CD4-positive, CD25-positive, alpha-beta regulatory T cell (primary cell): ENCODE measurements around the gene ASTN2. TPM values are rescaled to one million over a fixed set of nuclear protein-coding genes. Genes with fewer than 3 reads are reported as not detected.

ENCODE experiments used
- ATAC-seq, 2 donors: fragments of 150-1000 bp; cut with Tn5 transposase; one replicate each; pipeline ENCODE4 v1.10.0; 2021; ENCODE audit warnings: low read depth in 2 of 2, moderate number of reproducible peaks in 2 of 2, moderate library complexity in 1 of 2
- DNase-seq, 3 donors: peaks; one replicate each; pipeline versions ENCODE4 v3.0.0 to v3.0.0-alpha.2; 2012 to 2022; ENCODE audit warnings: mixed read lengths in 1 of 3
- H3K27ac ChIP-seq: one replicate; pipeline ENCODE4 v1.7.0; 2013; ENCODE audit warnings: mild to moderate bottlenecking, low read length; ENCODE audit not compliant: insufficient read depth, poor library complexity, severe bottlenecking
- H3K27me3 ChIP-seq: one replicate; pipeline ENCODE4 v1.7.0; 2013; ENCODE audit warnings: low read length; ENCODE audit not compliant: control insufficient read depth, insufficient read depth
- H3K36me3 ChIP-seq: one replicate; pipeline ENCODE4 v1.7.0; 2013; ENCODE audit warnings: mild to moderate bottlenecking, low read length, moderate library complexity; ENCODE audit not compliant: control insufficient read depth, insufficient read depth
- H3K4me1 ChIP-seq: 2 replicates; pipeline ENCODE4 v1.7.0; 2013; ENCODE audit warnings: mild to moderate bottlenecking, low read length; ENCODE audit not compliant: insufficient read depth, control insufficient read depth, poor library complexity, severe bottlenecking
- H3K4me3 ChIP-seq: one replicate; pipeline ENCODE4 v1.7.0; 2013; ENCODE audit warnings: low read depth, mild to moderate bottlenecking, low read length, moderate library complexity
- H3K9me3 ChIP-seq, 2 experiments: 1 replicate in 1 of 2; 2 replicates in 1 of 2; pipeline ENCODE4 v1.7.0; 2013; ENCODE audit warnings: low read length in 2 of 2, mild to moderate bottlenecking in 1 of 2, moderate library complexity in 1 of 2; ENCODE audit not compliant: control insufficient read depth in 2 of 2
- H3K27ac Mint-ChIP-seq, 3 donors: one replicate each; pipeline ENCODE4 v1.8.0; 2020 to 2022; ENCODE audit warnings: mild to moderate bottlenecking in 3 of 3, mixed read lengths in 3 of 3, moderate library complexity in 2 of 3
- H3K27me3 Mint-ChIP-seq: one replicate; pipeline ENCODE4 v1.8.0; 2022; ENCODE audit warnings: mild to moderate bottlenecking, mixed read lengths
- H3K36me3 Mint-ChIP-seq: one replicate; pipeline ENCODE4 v1.8.0; 2020; ENCODE audit warnings: mixed read lengths
- H3K4me1 Mint-ChIP-seq, 4 donors: one replicate each; pipeline ENCODE4 v1.8.0; 2020 to 2022; ENCODE audit warnings: mixed read lengths in 4 of 4, mild to moderate bottlenecking in 1 of 4
- H3K4me3 Mint-ChIP-seq, 4 donors: one replicate each; pipeline ENCODE4 v1.8.0; 2020 to 2022; ENCODE audit warnings: mild to moderate bottlenecking in 4 of 4, mixed read lengths in 4 of 4, moderate library complexity in 3 of 4
- H3K9me3 Mint-ChIP-seq, 7 donors: one replicate each; pipeline ENCODE4 v1.8.0; 2020 to 2022; ENCODE audit warnings: mixed read lengths in 7 of 7, mild to moderate bottlenecking in 3 of 7, moderate library complexity in 2 of 7
- polyA plus RNA-seq, 4 donors: library from polyadenylated mRNA; unstranded; fragments of 300-500 nt; fragmentation: Illumina TruSeq; gene quantifications; one replicate each; pipeline ENCODE4 v1.2.3, GENCODE V29; 2021
- total RNA-seq: library from RNA; stranded (reverse); gene quantifications from one replicate; pipeline ENCODE4 v1.2.3, GENCODE V29; 2022

Gene ASTN2
- total and polyA plus RNA-seq, 5 donors from 2014 or later = 5.0 to 9.9 (median 7.4) TPM

- Histone ChIP-seq H3K36me3 (peaks cover 32% of the 10 kb centered on the region), H3K9me3 (no peaks in the 10 kb centered on the region), H3K27ac (no peak overlapping the region), H3K4me1 (peaks cover 12% of the 10 kb centered on the region), H3K4me3 (peak overlapping the region; percentile 68), H3K27me3 (no peaks in the 10 kb centered on the region)
- Mint-ChIP-seq H3K4me3 (no peak overlapping the region), H3K27me3 (no peaks in the 10 kb centered on the region), H3K4me1 (peaks cover 41 to 59% (median 45%) of the 10 kb centered on the region in 4 donors), H3K36me3 (peaks cover 56% of the 10 kb centered on the region), H3K9me3 (peaks cover 0 to 3% (median 0%) of the 10 kb centered on the region in 7 donors), H3K27ac (peak overlapping the region in 2 of 3 donors; percentile 44 to 91)
- DNase-seq (no peak), ATAC-seq (no peak)
Observed at GRCh38 chr9:116700279-116700678, 714.6 kb downstream of the ASTN2 start.

DNA sequence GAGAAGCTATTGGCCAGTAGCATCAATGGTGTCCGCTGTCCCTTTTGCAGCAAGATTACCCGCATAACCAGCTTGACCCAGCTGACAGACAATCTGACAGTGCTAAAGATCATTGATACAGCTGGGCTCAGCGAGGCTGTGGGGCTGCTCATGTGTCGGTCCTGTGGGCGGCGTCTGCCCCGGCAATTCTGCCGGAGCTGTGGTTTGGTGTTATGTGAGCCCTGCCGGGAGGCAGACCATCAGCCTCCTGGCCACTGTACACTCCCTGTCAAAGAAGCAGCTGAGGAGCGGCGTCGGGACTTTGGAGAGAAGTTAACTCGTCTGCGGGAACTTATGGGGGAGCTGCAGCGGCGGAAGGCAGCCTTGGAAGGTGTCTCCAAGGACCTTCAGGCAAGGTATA lies 717.0 kb downstream of the ASTN2 start:
- Mint-ChIP-seq H3K27me3 (no peaks in the 10 kb centered on the region), H3K4me3 (no peak overlapping the region), H3K4me1 (peaks cover 51 to 77% (median 60%) of the 10 kb centered on the region in 4 donors), H3K36me3 (peaks cover 60% of the 10 kb centered on the region), H3K9me3 (peaks cover 0 to 3% (median 0%) of the 10 kb centered on the region in 7 donors), H3K27ac (peak overlapping the region in 1 of 3 donors; percentile 43)
- no peaks in the 10 kb centered on the region for H3K27me3 ChIP-seq
- no peaks in the 10 kb centered on the region for H3K9me3 ChIP-seq
- H3K27ac ChIP-seq = no peak overlapping the region
- DNase-seq = no peak
- peaks cover 20% of the 10 kb centered on the region for H3K4me1 ChIP-seq
- H3K36me3 ChIP-seq = peaks cover 32% of the 10 kb centered on the region
- ATAC-seq = no peak
- no peak overlapping the region for H3K4me3 ChIP-seq

DNA sequence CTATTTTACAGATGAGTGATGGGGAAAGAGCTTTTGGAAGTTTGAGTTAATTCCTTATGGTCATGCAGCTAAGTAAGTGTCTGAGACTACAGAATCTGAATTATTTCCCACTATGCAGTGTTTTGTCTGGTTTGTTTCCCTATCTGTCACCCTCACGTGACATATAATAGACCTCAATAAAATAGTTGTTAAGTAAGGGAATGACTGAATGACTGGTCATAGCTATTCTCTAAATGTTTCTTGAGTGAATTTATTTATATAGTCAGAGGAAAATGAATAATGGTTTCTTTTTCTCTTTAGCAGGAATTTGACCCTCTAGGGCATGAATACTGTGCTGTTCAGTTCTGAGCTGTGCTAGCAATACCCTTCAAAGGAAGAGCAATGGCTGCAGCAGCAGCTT lies 717.5 kb downstream of the ASTN2 start:
- ATAC-seq (no peak), DNase-seq (no peak)
- no peaks in the 10 kb centered on the region for H3K27me3 ChIP-seq
- Mint-ChIP-seq H3K4me1 (peaks cover 53 to 77% (median 61%) of the 10 kb centered on the region in 4 donors), H3K27ac (peak overlapping the region in 1 of 3 donors; percentile 4), H3K36me3 (peaks cover 60% of the 10 kb centered on the region), H3K9me3 (peaks cover 0 to 3% (median 0%) of the 10 kb centered on the region in 7 donors), H3K27me3 (no peaks in the 10 kb centered on the region), H3K4me3 (no peak overlapping the region)
- no peak overlapping the region for H3K27ac ChIP-seq
- H3K4me1 ChIP-seq = peaks cover 25% of the 10 kb centered on the region
- H3K4me3 ChIP-seq = no peak overlapping the region
- peaks cover 32% of the 10 kb centered on the region for H3K36me3 ChIP-seq
- no peaks in the 10 kb centered on the region for H3K9me3 ChIP-seq

- no peaks in the 10 kb centered on the region for H3K9me3 ChIP-seq
- DNase-seq = no peak
- H3K36me3 ChIP-seq = peaks cover 29% of the 10 kb centered on the region
- H3K4me3 Mint-ChIP-seq = peak overlapping the region in 1 of 4 donors; percentile 6
- H3K4me1 ChIP-seq = peaks cover 32% of the 10 kb centered on the region
- peaks cover 46 to 76% (median 60%) of the 10 kb centered on the region in 4 donors for H3K4me1 Mint-ChIP-seq
- no peaks in the 10 kb centered on the region for H3K27me3 Mint-ChIP-seq
- ATAC-seq = no peak
- no peak overlapping the region for H3K27ac ChIP-seq
- H3K27ac Mint-ChIP-seq = no peak overlapping the region
- H3K9me3 Mint-ChIP-seq = no peaks in the 10 kb centered on the region
- peak overlapping the region; percentile 16 for H3K4me3 ChIP-seq
- no peaks in the 10 kb centered on the region for H3K27me3 ChIP-seq
- H3K36me3 Mint-ChIP-seq = peaks cover 52% of the 10 kb centered on the region
Observed at GRCh38 chr9:116695438-116695837, 719.4 kb downstream of the ASTN2 start.

GRCh38 chr9:116694785-116695291 lies 720.0 kb downstream of the ASTN2 start:
- Mint-ChIP-seq H3K36me3 (peaks cover 46% of the 10 kb centered on the region), H3K9me3 (no peaks in the 10 kb centered on the region), H3K4me1 (peaks cover 47 to 76% (median 62%) of the 10 kb centered on the region in 4 donors), H3K27ac (no peak overlapping the region), H3K4me3 (no peak overlapping the region), H3K27me3 (no peaks in the 10 kb centered on the region)
- Histone ChIP-seq H3K36me3 (peaks cover 26% of the 10 kb centered on the region), H3K9me3 (no peaks in the 10 kb centered on the region), H3K4me1 (peaks cover 38% of the 10 kb centered on the region), H3K27ac (no peak overlapping the region), H3K4me3 (peak overlapping the region; percentile 16), H3K27me3 (no peaks in the 10 kb centered on the region)
- ATAC-seq (no peak), DNase-seq (no peak)

DNA sequence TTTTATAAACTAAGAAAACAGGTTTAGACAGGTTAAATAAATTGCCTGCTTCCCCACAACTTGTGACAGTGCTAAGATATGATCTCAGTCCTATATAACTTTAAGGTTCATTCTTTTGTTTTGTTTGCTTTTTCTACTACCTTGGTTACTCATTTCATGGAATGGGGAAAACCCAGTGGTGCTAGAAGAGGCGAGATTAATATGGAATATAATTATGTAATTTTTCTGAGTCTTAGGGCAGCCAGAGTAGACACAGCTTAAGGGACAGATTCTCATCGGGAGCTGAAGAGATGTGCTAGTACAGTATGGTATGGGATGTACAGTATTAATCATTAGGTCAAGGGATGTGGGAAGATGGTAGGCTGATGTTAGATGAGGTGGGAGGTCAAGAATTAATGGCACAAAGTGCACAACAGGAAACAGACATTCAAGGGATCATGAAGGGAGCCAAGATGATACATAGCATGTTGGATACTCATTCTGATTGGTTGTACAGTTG lies 721.6 kb downstream of the ASTN2 start:
- Histone ChIP-seq H3K36me3 (peaks cover 10% of the 10 kb centered on the region), H3K9me3 (no peaks in the 10 kb centered on the region), H3K27ac (no peak overlapping the region), H3K27me3 (no peaks in the 10 kb centered on the region), H3K4me3 (peak overlapping the region; percentile 73), H3K4me1 (peaks cover 54% of the 10 kb centered on the region)
- ATAC-seq (no peak), DNase-seq (no peak)
- peaks cover 32% of the 10 kb centered on the region for H3K36me3 Mint-ChIP-seq
- no peaks in the 10 kb centered on the region for H3K27me3 Mint-ChIP-seq
- peaks cover 61 to 86% (median 75%) of the 10 kb centered on the region in 4 donors for H3K4me1 Mint-ChIP-seq
- H3K9me3 Mint-ChIP-seq = no peaks in the 10 kb centered on the region
- H3K4me3 Mint-ChIP-seq = peak overlapping the region; percentile 2 to 89 (median 44)
- peak overlapping the region in 2 of 3 donors; percentile 1 for H3K27ac Mint-ChIP-seq

DNA sequence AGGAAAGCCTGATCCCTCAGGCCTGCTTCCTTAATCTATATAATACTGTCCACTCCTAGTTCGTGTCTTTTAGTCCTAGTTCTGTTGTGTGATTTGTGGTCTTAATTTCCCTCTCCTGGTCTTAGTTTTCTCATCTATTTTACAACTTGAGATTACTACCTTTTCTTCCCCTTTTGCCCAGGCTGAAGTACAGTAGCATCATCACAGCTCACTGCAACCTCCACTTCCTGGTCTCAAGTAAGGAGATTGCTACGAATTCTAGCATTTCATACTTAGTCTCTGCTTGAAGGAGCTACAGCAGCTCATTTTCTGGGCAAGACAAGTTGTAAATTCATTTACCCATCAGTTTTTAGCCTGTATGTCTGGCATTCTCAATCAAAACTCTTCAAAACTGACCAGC lies 722.2 kb downstream of the ASTN2 start:
- Histone ChIP-seq H3K4me1 (peaks cover 60% of the 10 kb centered on the region), H3K9me3 (no peaks in the 10 kb centered on the region), H3K27ac (peak overlapping the region; percentile 7), H3K27me3 (no peaks in the 10 kb centered on the region), H3K36me3 (peaks cover 4% of the 10 kb centered on the region), H3K4me3 (peak overlapping the region; percentile 73)
- Mint-ChIP-seq H3K27me3 (no peaks in the 10 kb centered on the region), H3K4me3 (peak overlapping the region; percentile 22 to 89 (median 66)), H3K4me1 (peaks cover 68 to 90% (median 81%) of the 10 kb centered on the region in 4 donors), H3K27ac (peak overlapping the region; percentile 27 to 79 (median 75)), H3K36me3 (peaks cover 26% of the 10 kb centered on the region), H3K9me3 (no peaks in the 10 kb centered on the region)
- ATAC-seq = no peak
- no peak for DNase-seq

- H3K36me3 ChIP-seq = peaks cover 2% of the 10 kb centered on the region
- H3K27ac ChIP-seq = peak overlapping the region; percentile 59
- H3K4me3 ChIP-seq = peak overlapping the region; percentile 73
- Mint-ChIP-seq H3K4me3 (peak overlapping the region; percentile 47 to 76 (median 60)), H3K27ac (peak overlapping the region; percentile 12 to 79 (median 43)), H3K9me3 (no peaks in the 10 kb centered on the region), H3K36me3 (peaks cover 17% of the 10 kb centered on the region), H3K4me1 (peaks cover 67 to 93% (median 80%) of the 10 kb centered on the region in 4 donors), H3K27me3 (no peaks in the 10 kb centered on the region)
- H3K4me1 ChIP-seq = peaks cover 66% of the 10 kb centered on the region
- ATAC-seq (no peak), DNase-seq (peak in 1 of 3 donors; percentile 15)
- no peaks in the 10 kb centered on the region for H3K9me3 ChIP-seq
- no peaks in the 10 kb centered on the region for H3K27me3 ChIP-seq
Observed at GRCh38 chr9:116691607-116692006, 723.2 kb downstream of the ASTN2 start.
